ENCODE results near the gene GRB14.

Gene GRB14

DNA sequence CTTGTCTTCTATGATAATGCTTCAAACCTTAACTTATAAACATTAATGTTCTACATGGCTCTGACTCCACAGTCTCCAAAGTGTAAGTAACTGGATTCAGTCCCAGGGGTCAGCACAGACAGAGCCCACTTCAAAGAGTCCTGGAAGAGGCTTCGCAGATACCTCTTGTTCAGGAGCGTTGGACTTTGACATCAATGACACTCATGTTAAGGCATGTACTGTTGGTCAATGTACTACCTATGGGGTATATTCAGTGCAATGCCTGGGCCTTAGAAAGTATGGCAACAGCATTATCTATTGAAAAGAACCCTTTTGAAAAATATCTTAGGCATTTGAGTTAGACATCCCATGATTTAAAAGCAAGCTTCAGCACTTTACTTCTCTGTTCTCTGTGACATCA lies 143.1 kb downstream of the GRB14 start:
- TF ChIP-seq RAD21 (IDR thresholded peaks at IDR 0.05; ENCODE audit: low read depth) = no peak

DNA sequence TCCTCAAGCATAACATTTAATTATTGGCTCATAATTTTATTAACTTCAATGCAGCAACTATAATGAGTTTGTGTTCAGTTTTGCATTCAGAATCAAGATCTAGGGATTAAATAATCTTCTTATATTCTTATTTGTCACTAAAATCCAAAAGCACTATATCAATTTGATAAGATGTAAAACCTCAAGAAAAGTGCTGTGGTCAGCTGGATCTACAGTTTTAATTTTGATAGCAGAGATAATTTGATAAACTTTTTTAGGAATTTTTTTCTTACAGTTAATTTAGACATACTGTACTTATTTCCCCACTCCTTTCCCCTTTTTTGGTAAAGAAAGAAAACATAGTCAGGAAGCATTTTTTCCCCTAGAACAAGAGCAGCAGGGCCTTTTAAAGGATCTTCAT lies 146.4 kb downstream of the GRB14 start:
- TF ChIP-seq TAF1 (IDR thresholded peaks at IDR 0.05; ENCODE audit: low read depth) (no peak), TCF12 (IDR thresholded peaks at IDR 0.05; ENCODE audit: low read depth) (no peak), EP300 (IDR thresholded peaks at IDR 0.05; ENCODE audit: borderline replicate concordance) (no peak), CEBPB (IDR thresholded peaks at IDR 0.05) (no peak), NFIC (IDR thresholded peaks at IDR 0.05) (no peak), RAD21 (IDR thresholded peaks at IDR 0.05; ENCODE audit: low read depth) (no peak), FOXM1 (IDR thresholded peaks at IDR 0.05; ENCODE audit: borderline replicate concordance, low read depth) (no peak), ZBTB7A (IDR thresholded peaks at IDR 0.05; ENCODE audit: low read depth) (no peak), EGR1 (IDR thresholded peaks at IDR 0.05) (no peak), CREB1 (IDR thresholded peaks at IDR 0.05; ENCODE audit: low read depth) (no peak), YY1 (IDR thresholded peaks at IDR 0.05; ENCODE audit: low read depth) (no peak), TEAD4 (IDR thresholded peaks at IDR 0.05) (no peak)
- TF ChIP-seq, protein P1, sequence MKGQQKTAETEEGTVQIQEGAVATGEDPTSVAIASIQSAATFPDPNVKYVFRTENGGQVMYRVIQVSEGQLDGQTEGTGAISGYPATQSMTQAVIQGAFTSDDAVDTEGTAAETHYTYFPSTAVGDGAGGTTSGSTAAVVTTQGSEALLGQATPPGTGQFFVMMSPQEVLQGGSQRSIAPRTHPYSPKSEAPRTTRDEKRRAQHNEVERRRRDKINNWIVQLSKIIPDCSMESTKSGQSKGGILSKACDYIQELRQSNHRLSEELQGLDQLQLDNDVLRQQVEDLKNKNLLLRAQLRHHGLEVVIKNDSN (IDR thresholded peaks at IDR 0.05) = no peak
- TF ChIP-seq, protein P2, sequence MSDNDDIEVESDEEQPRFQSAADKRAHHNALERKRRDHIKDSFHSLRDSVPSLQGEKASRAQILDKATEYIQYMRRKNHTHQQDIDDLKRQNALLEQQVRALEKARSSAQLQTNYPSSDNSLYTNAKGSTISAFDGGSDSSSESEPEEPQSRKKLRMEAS (IDR thresholded peaks at IDR 0.05) = no peak
- TF ChIP-seq, protein P3, sequence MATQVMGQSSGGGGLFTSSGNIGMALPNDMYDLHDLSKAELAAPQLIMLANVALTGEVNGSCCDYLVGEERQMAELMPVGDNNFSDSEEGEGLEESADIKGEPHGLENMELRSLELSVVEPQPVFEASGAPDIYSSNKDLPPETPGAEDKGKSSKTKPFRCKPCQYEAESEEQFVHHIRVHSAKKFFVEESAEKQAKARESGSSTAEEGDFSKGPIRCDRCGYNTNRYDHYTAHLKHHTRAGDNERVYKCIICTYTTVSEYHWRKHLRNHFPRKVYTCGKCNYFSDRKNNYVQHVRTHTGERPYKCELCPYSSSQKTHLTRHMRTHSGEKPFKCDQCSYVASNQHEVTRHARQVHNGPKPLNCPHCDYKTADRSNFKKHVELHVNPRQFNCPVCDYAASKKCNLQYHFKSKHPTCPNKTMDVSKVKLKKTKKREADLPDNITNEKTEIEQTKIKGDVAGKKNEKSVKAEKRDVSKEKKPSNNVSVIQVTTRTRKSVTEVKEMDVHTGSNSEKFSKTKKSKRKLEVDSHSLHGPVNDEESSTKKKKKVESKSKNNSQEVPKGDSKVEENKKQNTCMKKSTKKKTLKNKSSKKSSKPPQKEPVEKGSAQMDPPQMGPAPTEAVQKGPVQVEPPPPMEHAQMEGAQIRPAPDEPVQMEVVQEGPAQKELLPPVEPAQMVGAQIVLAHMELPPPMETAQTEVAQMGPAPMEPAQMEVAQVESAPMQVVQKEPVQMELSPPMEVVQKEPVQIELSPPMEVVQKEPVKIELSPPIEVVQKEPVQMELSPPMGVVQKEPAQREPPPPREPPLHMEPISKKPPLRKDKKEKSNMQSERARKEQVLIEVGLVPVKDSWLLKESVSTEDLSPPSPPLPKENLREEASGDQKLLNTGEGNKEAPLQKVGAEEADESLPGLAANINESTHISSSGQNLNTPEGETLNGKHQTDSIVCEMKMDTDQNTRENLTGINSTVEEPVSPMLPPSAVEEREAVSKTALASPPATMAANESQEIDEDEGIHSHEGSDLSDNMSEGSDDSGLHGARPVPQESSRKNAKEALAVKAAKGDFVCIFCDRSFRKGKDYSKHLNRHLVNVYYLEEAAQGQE (IDR thresholded peaks at IDR 0.05; ENCODE audit: low read depth) = no peak

DNA sequence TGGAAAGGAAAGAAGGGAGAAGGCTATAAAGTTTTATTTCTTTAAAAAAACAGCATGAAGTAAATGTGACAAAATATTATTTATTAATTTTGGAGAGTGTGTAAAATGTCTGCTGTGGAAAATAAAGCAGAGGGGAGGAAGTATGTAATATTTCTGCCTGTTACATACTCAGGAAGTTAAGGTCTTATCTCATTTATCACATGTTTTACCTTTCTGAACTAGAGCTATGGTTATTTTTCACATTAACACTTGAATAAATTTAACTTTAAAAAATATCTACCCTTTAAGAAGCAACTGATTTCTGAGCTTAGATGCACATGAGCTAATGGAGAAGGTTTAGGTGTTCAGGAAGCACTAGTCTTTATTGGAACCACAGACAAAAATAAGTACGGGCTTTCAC lies 148.3 kb downstream of the GRB14 start:
- no peak for TF ChIP-seq ZBTB7A (IDR thresholded peaks at IDR 0.05; ENCODE audit: low read depth)

DNA sequence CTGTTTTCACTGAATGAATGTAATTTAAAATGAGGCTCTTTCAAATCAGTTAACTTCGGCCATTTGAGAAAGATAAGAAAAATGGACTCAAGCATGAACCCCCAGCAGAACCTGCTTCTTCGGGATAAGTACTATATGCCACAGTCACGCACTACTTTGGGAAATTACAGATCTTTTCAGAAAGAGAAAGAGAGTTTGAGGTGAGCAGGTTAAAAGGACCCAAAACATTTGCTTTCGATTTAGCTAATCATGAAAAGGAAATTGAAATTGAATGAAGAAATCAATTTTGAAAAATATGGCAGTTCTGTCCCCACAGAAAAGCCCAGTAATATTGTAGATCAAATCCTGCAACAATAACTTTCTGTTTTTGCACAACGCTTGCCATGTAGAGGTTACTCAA lies 156.9 kb downstream of the GRB14 start:
- TF ChIP-seq, protein P3 (IDR thresholded peaks at IDR 0.05; ENCODE audit: low read depth) = no peak
- TF ChIP-seq TEAD4 (IDR thresholded peaks at IDR 0.05) (no peak), NFIC (IDR thresholded peaks at IDR 0.05) (no peak), FOXM1 (IDR thresholded peaks at IDR 0.05; ENCODE audit: borderline replicate concordance, low read depth) (no peak), YY1 (IDR thresholded peaks at IDR 0.05; ENCODE audit: low read depth) (no peak), RAD21 (IDR thresholded peaks at IDR 0.05; ENCODE audit: low read depth) (no peak), ZBTB7A (IDR thresholded peaks at IDR 0.05; ENCODE audit: low read depth) (no peak), TCF12 (IDR thresholded peaks at IDR 0.05; ENCODE audit: low read depth) (no peak), TAF1 (IDR thresholded peaks at IDR 0.05; ENCODE audit: low read depth) (no peak), CEBPB (IDR thresholded peaks at IDR 0.05) (no peak), CREB1 (IDR thresholded peaks at IDR 0.05; ENCODE audit: low read depth) (no peak), EGR1 (IDR thresholded peaks at IDR 0.05) (no peak), EP300 (IDR thresholded peaks at IDR 0.05; ENCODE audit: borderline replicate concordance) (no peak)
- TF ChIP-seq, protein P1 (IDR thresholded peaks at IDR 0.05) = no peak
- TF ChIP-seq, protein P2 (IDR thresholded peaks at IDR 0.05) = no peak

DNA sequence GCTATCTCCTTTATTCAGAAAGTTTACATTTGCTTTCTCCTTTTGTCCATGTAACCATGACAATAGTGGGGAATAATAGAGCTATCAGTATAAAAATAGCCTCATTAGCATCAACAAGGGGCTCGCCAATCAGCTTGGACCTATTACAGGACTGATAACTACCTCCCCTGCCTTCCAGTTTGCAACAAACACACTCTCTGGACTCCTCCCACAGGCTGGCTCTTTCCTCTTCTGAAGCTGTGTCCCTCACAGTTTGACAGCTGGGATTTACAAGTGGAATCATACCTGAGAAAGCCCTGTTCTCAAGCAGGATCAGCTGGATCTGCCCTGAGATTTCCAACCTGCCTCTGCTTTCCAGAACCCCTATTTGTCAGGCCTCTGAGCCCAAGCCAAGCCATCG lies 162.5 kb downstream of the GRB14 start:
- no peak for TF ChIP-seq TAF1 (IDR thresholded peaks at IDR 0.05; ENCODE audit: low read depth)
- no peak for TF ChIP-seq NFIC (IDR thresholded peaks at IDR 0.05)
- TF ChIP-seq ZBTB7A (IDR thresholded peaks at IDR 0.05; ENCODE audit: low read depth) = no peak
- no peak for TF ChIP-seq YY1 (IDR thresholded peaks at IDR 0.05; ENCODE audit: low read depth)
- TF ChIP-seq, protein P2 (IDR thresholded peaks at IDR 0.05) = no peak
- no peak for TF ChIP-seq CREB1 (IDR thresholded peaks at IDR 0.05; ENCODE audit: low read depth)
- no peak for TF ChIP-seq FOXM1 (IDR thresholded peaks at IDR 0.05; ENCODE audit: borderline replicate concordance, low read depth)

DNA sequence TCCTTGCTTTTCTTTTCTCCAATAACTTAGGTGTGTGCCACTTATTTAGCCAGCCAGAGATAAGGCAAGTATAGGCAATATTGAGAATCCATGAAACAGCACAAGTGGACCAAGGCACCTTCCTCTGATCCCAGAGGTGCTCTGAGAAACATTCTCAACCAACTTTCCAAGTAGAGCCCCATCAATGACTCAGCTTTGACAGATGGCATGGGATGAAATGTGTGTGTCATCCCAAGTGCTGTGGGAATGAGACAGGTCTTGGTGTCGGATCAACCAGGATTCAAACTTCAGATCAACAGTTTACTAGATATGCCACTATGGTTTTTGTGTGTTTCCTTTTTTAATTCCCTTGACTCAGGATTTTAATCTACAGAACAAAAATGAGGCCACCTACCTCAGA lies 164.0 kb downstream of the GRB14 start:
- no peak for TF ChIP-seq CEBPB (IDR thresholded peaks at IDR 0.05)
- TF ChIP-seq EP300 (IDR thresholded peaks at IDR 0.05; ENCODE audit: borderline replicate concordance) = no peak
- TF ChIP-seq ZBTB7A (IDR thresholded peaks at IDR 0.05; ENCODE audit: low read depth) = no peak
- TF ChIP-seq NFIC (IDR thresholded peaks at IDR 0.05) = no peak
- TF ChIP-seq CREB1 (IDR thresholded peaks at IDR 0.05; ENCODE audit: low read depth) = no peak
- TF ChIP-seq TEAD4 (IDR thresholded peaks at IDR 0.05) = no peak
- TF ChIP-seq, protein P3 (IDR thresholded peaks at IDR 0.05; ENCODE audit: low read depth) = no peak
- no peak for TF ChIP-seq FOXM1 (IDR thresholded peaks at IDR 0.05; ENCODE audit: borderline replicate concordance, low read depth)
- TF ChIP-seq, protein P1 (IDR thresholded peaks at IDR 0.05) = no peak
- TF ChIP-seq, protein P2 (IDR thresholded peaks at IDR 0.05) = no peak
- TF ChIP-seq TAF1 (IDR thresholded peaks at IDR 0.05; ENCODE audit: low read depth) = no peak
- TF ChIP-seq EGR1 (IDR thresholded peaks at IDR 0.05) = no peak
